ACC112 (cell line): Measurements from ENCODE around the gene EBPL.

Experiments
- H2AFZ ChIP-seq: fragments of 200-600 bp; sonication (generic); one replicate; pipeline ENCODE4 v1.6.0; 2017; ENCODE audit warnings: antibody characterized with exemption, low read length; ENCODE audit not compliant: unreplicated experiment
- H3K27ac ChIP-seq: fragments of 200-600 bp; sonication (generic); 2 replicates; pipeline ENCODE4 v1.5.1; 2014; ENCODE audit warnings: low read depth, mild to moderate bottlenecking, antibody characterized with exemption, low read length, moderate library complexity
- H3K27me3 ChIP-seq: fragments of 200-600 bp; sonication (generic); 2 replicates; pipeline ENCODE4 v1.6.1; 2014; ENCODE audit warnings: mild to moderate bottlenecking, antibody characterized with exemption, low read length, moderate library complexity, mixed read lengths; ENCODE audit not compliant: insufficient read depth
- H3K36me3 ChIP-seq: fragments of 200-600 bp; sonication (generic); 2 replicates; pipeline ENCODE4 v1.6.1; 2016; ENCODE audit warnings: mild to moderate bottlenecking, antibody characterized with exemption, low read length, moderate library complexity, mixed read lengths; ENCODE audit not compliant: insufficient read depth
- H3K4me1 ChIP-seq: fragments of 200-600 bp; sonication (generic); one replicate; pipeline ENCODE4 v1.6.1; 2016; ENCODE audit warnings: low read length, mixed read lengths; ENCODE audit not compliant: insufficient read depth, unreplicated experiment, control insufficient read depth
- H3K4me3 ChIP-seq: fragments of 200-600 bp; sonication (generic); 2 replicates; pipeline ENCODE4 v1.5.1; 2014; ENCODE audit warnings: mild to moderate bottlenecking, low read depth, low read length
- H3K79me2 ChIP-seq: fragments of 200-600 bp; sonication (generic); one replicate; pipeline ENCODE4 v1.6.0; 2016; ENCODE audit warnings: low read length; ENCODE audit not compliant: control insufficient read depth, unreplicated experiment, insufficient read depth

The EBPL gene

GRCh38 chr13:49670828-49671227, 20.5 kb downstream of the EBPL start:
- Histone ChIP-seq H3K27me3 (no peaks in the 10 kb centered on the region), H3K4me3 (no peak overlapping the region), H3K79me2 (peaks cover 4% of the 10 kb centered on the region), H3K4me1 (peaks cover 10% of the 10 kb centered on the region), H3K36me3 (no peaks in the 10 kb centered on the region), H3K27ac (no peak overlapping the region), H2AFZ (no peak overlapping the region)

DNA sequence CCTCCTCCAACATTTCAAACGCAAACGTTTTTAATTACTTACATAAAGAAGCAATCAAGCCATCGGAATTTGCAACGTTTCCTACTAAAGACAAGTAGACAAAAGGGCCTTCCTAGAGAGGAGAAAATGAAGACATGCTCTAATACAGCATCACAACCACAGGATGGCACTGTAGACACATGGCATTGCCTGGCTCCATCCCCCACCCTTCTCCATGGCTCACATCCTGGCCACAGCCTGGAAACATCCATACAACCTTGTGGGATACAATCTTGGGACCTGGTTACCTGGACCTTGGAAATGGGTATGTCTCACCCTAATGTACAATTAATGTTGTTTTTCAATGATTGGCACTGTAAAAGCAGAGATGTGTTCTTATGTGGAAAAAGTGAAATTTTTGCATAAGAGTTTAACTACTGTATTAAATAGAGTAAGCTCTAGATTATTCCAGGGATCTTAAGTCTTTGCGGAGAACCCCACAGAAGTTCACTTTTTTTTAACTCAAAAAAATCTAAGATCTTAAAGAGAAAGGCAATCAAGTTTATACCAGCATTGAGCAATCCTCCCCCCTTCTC, 21.5 kb downstream of the EBPL start:
- Histone ChIP-seq H2AFZ (no peak overlapping the region), H3K79me2 (no peaks in the 10 kb centered on the region), H3K4me3 (no peak overlapping the region), H3K27ac (0 out of 2 replicates have a peak overlapping the region, but pooled peaks have one; percentile 0), H3K27me3 (no peaks in the 10 kb centered on the region), H3K36me3 (no peaks in the 10 kb centered on the region), H3K4me1 (peaks cover 10% of the 10 kb centered on the region)

DNA sequence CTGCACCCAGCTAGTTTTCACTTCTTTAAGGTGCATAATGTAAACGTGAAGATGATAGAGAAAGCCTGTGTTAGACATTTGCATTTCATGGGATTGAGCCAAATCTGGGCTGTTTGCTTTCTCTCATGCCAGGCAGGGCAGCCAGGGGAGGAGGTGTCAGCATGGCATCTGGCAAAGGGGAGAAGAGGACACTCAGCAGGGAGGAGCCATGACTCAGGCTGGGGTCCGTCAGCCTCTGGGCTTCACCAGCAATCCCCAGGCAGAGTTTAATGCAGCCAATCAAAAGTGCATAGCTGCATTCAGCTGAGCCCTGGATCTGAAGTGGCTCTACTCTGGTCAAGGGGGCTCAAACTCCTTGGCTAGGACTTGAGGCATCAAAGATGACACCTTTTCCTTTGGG, 23.5 kb downstream of the EBPL start:
- H3K36me3 ChIP-seq: peaks cover 4% of the 10 kb centered on the region; the same call in 1 of the 2 replicates
- H2AFZ ChIP-seq: no peak overlapping the region
- H3K27me3 ChIP-seq: no peaks in the 10 kb centered on the region
- H3K27ac ChIP-seq: no peak overlapping the region
- peaks cover 10% of the 10 kb centered on the region for H3K4me1 ChIP-seq
- H3K4me3 ChIP-seq: no peak overlapping the region
- no peaks in the 10 kb centered on the region for H3K79me2 ChIP-seq

- Histone ChIP-seq H2AFZ (no peak overlapping the region), H3K27me3 (no peaks in the 10 kb centered on the region), H3K27ac (no peak overlapping the region), H3K79me2 (no peaks in the 10 kb centered on the region), H3K4me1 (no peaks in the 10 kb centered on the region), H3K36me3 (peaks cover 4% of the 10 kb centered on the region; the same call in 1 of the 2 replicates), H3K4me3 (no peak overlapping the region)
Observed at GRCh38 chr13:49664606-49665005, 26.7 kb downstream of the EBPL start.

- H2AFZ ChIP-seq: no peak overlapping the region
Observed at GRCh38 chr13:49657241-49657641, 34.0 kb downstream of the EBPL start.

GRCh38 chr13:49655906-49656305, 35.4 kb downstream of the EBPL start:
- Histone ChIP-seq H3K27me3 (no peaks in the 10 kb centered on the region), H3K36me3 (no peaks in the 10 kb centered on the region), H2AFZ (no peak overlapping the region), H3K79me2 (no peaks in the 10 kb centered on the region), H3K27ac (no peak overlapping the region), H3K4me1 (no peaks in the 10 kb centered on the region), H3K4me3 (no peak overlapping the region)

More at GRCh38 chr13:49657241-49657641, 34.0 kb downstream of the EBPL start:
- no peaks in the 10 kb centered on the region for H3K79me2 ChIP-seq
- no peaks in the 10 kb centered on the region for H3K27me3 ChIP-seq
- H3K4me3 ChIP-seq: no peak overlapping the region
- no peak overlapping the region for H3K27ac ChIP-seq
- no peaks in the 10 kb centered on the region for H3K4me1 ChIP-seq
- no peaks in the 10 kb centered on the region for H3K36me3 ChIP-seq

DNA sequence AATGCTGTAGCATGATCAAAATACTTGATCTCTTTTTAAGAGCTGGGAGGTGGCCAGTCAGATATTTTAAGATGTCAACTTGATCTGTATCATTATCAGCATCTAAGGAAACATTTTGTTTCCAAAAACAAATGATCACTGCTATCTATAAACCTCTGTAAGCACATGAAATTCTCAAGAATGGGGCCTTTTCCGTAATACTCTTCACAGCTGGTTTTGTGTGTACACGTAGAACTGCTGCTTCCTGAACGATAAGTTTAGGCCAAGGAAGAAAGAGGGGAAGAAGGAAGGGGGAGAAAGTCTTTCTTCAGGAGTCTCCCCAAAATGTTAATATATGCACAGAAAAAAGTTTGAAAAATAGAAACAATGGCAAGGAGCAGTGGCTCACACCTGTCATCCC, 37.3 kb downstream of the EBPL start:
- Histone ChIP-seq H3K4me3 (no peak overlapping the region), H3K79me2 (no peaks in the 10 kb centered on the region), H2AFZ (no peak overlapping the region), H3K36me3 (no peaks in the 10 kb centered on the region), H3K27ac (no peak overlapping the region), H3K4me1 (peaks cover 8% of the 10 kb centered on the region), H3K27me3 (no peaks in the 10 kb centered on the region)

DNA sequence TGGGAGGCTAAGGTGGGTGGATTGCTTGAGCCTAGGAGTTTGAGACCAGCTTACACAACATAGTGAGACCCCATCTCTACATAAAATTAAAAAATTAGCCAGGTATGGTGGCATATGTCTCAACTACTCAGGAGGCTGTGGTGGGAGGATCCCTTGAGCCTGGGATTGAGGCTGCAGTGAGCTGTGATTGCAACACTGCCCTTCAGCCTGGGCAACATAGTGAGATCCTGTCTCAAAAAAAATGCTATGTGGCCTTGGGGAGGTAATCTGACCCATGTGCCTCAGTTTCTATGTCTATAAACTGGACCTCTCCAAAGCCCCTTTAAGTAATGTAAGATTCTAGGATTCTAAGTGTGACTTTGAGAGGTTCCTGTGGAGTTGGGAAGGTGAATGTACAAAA, 37.8 kb downstream of the EBPL start:
- no peak overlapping the region for H3K27ac ChIP-seq
- H3K4me3 ChIP-seq: no peak overlapping the region
- H3K36me3 ChIP-seq: no peaks in the 10 kb centered on the region
- H3K27me3 ChIP-seq: no peaks in the 10 kb centered on the region
- no peak overlapping the region for H2AFZ ChIP-seq
- H3K4me1 ChIP-seq: peaks cover 8% of the 10 kb centered on the region
- H3K79me2 ChIP-seq: no peaks in the 10 kb centered on the region

DNA sequence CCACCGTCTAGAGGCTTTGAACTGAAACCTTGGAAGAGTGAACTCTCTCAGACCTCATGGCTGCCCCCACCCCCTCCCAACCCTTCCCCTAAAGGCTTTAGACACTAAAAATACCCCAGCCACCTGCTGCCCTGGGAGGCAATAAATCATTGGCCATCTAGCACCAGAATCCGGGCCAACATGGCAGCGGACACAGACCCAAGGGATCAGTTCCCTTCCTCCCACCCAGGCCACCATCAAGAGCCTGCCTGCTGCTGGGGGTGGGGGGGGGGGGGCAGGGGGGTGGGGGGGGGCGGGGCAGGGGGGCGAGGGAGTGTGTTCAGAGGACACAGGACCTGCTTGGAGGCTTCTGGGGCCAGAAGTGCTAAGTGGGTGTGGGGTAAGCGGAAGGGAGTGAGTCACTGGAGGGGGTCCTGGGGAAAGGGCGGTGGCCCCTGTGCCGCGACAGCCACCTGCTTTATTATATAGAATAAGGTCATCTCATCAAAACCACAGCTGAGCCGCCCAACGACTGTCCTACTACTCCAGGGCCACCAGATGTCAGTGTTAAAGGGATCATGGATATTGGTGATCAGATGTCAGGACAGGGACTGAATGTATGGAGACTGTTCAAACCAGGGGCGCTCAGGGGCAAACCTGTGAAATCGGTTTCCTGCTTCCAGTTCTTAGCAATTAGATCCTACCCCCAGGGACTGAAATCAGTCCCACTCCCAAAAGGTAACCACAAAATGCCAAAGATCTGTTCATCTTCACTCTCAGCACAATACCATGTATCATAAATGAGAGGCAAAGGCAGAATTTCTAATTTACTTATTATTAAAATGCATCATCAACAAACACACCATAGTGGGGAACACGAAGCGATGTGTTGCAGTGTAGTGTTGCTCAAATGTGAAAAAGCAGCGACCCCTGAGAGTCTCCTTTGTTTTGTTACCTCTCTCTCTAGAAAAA, 38.7 kb downstream of the EBPL start:
- Histone ChIP-seq H2AFZ (no peak overlapping the region), H3K36me3 (no peaks in the 10 kb centered on the region), H3K27ac (no peak overlapping the region), H3K79me2 (no peaks in the 10 kb centered on the region), H3K27me3 (no peaks in the 10 kb centered on the region), H3K4me1 (peaks cover 8% of the 10 kb centered on the region), H3K4me3 (no peak overlapping the region)

DNA sequence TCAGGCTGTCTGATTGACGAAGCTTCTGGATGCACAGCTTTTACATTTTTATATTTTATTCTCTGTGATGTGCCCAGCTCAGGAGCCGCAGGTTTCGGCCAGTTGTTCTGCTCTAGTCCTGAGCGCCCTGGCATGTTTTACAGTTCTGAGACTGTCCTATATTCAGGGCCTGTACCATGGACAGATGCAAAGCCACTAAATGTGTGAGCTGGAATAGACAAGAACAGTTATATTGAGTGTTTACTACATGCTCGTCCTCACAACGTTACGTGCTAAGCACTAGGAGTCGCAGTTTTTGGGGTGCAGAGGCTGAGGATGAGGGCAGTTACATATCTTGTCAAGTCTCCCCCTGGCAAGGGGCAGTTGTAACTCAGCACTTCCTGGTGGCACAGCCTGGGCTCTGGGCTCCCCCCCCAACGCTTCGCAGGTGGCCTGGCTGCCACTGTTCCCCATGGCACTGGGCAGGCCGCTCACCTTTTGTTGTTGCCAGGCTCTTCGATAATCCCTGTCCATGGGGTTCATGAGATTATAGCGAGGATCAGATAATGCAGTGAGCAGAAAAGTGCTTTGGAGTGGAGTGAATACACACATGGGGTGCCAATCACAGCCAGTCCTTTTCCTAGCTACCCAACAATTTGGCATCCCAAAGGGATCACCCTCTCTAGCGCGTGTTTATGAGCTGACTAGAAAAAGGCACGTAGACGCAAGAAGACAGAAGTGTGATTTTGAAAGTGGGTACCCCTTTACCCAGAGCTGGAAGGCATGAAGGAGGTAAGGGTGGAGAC, 39.5 kb downstream of the EBPL start:
- no peaks in the 10 kb centered on the region for H3K27me3 ChIP-seq
- no peak overlapping the region for H3K4me3 ChIP-seq
- no peak overlapping the region for H3K27ac ChIP-seq
- H3K36me3 ChIP-seq: no peaks in the 10 kb centered on the region
- H3K4me1 ChIP-seq: peaks cover 8% of the 10 kb centered on the region
- H2AFZ ChIP-seq: no peak overlapping the region
- no peaks in the 10 kb centered on the region for H3K79me2 ChIP-seq
